Measurements from ENCODE around the gene AUTS2.

DNA sequence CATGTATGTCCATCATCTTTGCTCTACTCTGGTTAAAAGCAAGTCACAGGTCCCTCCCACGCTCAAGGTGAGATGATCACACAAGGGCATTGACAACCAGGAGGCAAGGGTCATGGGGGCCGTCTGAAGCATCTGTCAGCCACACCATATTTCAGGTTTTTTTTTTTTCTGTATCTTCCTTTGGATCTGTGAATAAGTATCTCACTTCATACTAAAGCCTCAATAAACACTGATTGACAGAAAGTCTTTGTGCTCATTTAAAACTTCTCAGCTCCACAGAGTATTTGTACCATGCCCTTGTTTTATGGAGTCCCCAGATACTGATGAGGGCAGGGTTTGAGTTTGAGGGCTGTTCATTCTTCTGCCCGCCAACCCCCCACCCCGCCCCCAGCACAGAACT lies 45.0 kb downstream of the AUTS2 start:
- TF ChIP-seq, protein P1, sequence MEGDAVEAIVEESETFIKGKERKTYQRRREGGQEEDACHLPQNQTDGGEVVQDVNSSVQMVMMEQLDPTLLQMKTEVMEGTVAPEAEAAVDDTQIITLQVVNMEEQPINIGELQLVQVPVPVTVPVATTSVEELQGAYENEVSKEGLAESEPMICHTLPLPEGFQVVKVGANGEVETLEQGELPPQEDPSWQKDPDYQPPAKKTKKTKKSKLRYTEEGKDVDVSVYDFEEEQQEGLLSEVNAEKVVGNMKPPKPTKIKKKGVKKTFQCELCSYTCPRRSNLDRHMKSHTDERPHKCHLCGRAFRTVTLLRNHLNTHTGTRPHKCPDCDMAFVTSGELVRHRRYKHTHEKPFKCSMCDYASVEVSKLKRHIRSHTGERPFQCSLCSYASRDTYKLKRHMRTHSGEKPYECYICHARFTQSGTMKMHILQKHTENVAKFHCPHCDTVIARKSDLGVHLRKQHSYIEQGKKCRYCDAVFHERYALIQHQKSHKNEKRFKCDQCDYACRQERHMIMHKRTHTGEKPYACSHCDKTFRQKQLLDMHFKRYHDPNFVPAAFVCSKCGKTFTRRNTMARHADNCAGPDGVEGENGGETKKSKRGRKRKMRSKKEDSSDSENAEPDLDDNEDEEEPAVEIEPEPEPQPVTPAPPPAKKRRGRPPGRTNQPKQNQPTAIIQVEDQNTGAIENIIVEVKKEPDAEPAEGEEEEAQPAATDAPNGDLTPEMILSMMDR (conservative IDR thresholded peaks at IDR 0.05 in 1 of 2, IDR thresholded peaks at IDR 0.05 in 1 of 2; ENCODE audit: low read depth in 1 of 2, low read length in 2 of 2), result no peak
- TF ChIP-seq EZH2 (IDR thresholded peaks at IDR 0.05; ENCODE audit: low read length, missing control alignments), result no peak
